Endothelial cell of umbilical vein (primary cell): ENCODE results near the gene AGMAT. TPM values are rescaled to one million over a fixed set of nuclear protein-coding genes. Genes with fewer than 3 reads are reported as not detected.

ENCODE experiments used
- BruUV-seq: library from RNA; stranded (reverse); fragments of 400-500 nt; replicated peaks from 2 replicates; lab custom pipeline; 2021; lab: Mats Ljungman, UMichigan
- CTCF ChIA-PET: fragments of 300-600, 350-600 bp; sonication (Branson Sonifier 250); formaldehyde crosslinking; loops from one replicate; lab custom pipeline; 2021; ENCODE audit warnings: antibody characterized with exemption, inconsistent platforms; lab: Charles Lee
- POLR2A ChIA-PET: fragments of 300-600, 350-600 bp; sonication (Branson Sonifier 250); formaldehyde crosslinking; loops from one replicate; lab custom pipeline; 2021; ENCODE audit warnings: antibody characterized with exemption, inconsistent platforms; lab: Charles Lee
- DNase-seq: peaks from one replicate; pipeline ENCODE4 v3.0.0-alpha.2; 2011; ENCODE audit warnings: low read depth, low spot score
- FAIRE-seq: peaks from 2 replicates; lab custom pipeline; 2011; peaks lifted over from hg19 to GRCh38; lab: Jason Lieb, UNC
- H2AFZ ChIP-seq: 2 replicates; pipeline ENCODE4 v1.6.0; 2012; ENCODE audit warnings: low read depth, low read length, control low read depth, inconsistent platforms
- H3K27ac ChIP-seq: 2 replicates; pipeline ENCODE4 v1.5.1; 2011; ENCODE audit warnings: low read depth, mild to moderate bottlenecking, control low read depth, low read length, moderate library complexity; ENCODE audit not compliant: insufficient read depth
- H3K27me3 ChIP-seq, 2 experiments: 2 replicates each; pipeline versions ENCODE4 v1.6.0 to v1.6.1; 2011; ENCODE audit warnings: low read length in 2 of 2, mixed read lengths in 1 of 2; ENCODE audit not compliant: control insufficient read depth in 2 of 2, insufficient read depth in 2 of 2
- H3K36me3 ChIP-seq, 2 experiments: 2 replicates in 1 of 2; 3 replicates in 1 of 2; pipeline ENCODE4 v1.5.1; 2011; ENCODE audit warnings: low read length in 2 of 2, mild to moderate bottlenecking in 1 of 2, moderate library complexity in 1 of 2; ENCODE audit not compliant: control insufficient read depth in 2 of 2, insufficient read depth in 2 of 2; ENCODE audit errors: extremely low read depth in 1 of 2
- H3K4me1 ChIP-seq: 3 replicates; pipeline ENCODE4 v1.5.1; 2011; ENCODE audit warnings: mild to moderate bottlenecking, low read length; ENCODE audit not compliant: control insufficient read depth, insufficient read depth; ENCODE audit errors: extremely low read depth
- H3K4me2 ChIP-seq: 2 replicates; pipeline ENCODE4 v1.6.1; 2011; ENCODE audit warnings: low read length, control low read depth, mixed read lengths; ENCODE audit not compliant: insufficient read depth
- H3K4me3 ChIP-seq, 3 experiments: fragments of 200-600 bp in 1 of 3; sonication (generic), shearing (Covaris generic) in 1 of 3; replicated peaks in 1 of 3; 2 replicates each; pipeline ENCODE4 v1.5.1; 2011 to 2016; ENCODE audit warnings: control low read depth in 3 of 3, low read length in 3 of 3, mild to moderate bottlenecking in 2 of 3, inconsistent platforms in 1 of 3, low read depth in 1 of 3, moderate library complexity in 1 of 3; ENCODE audit not compliant: insufficient read depth in 1 of 3
- H3K79me2 ChIP-seq: 2 replicates; pipeline ENCODE4 v1.6.0; 2012; ENCODE audit warnings: low read length, inconsistent platforms; ENCODE audit not compliant: control insufficient read depth, insufficient read depth
- H3K9ac ChIP-seq: replicated peaks from 2 replicates; pipeline ENCODE3; 2011; ENCODE audit warnings: low read length, control low read depth; ENCODE audit not compliant: insufficient read depth; ENCODE audit errors: extremely low read depth
- H3K9me1 ChIP-seq: replicated peaks from 3 replicates; pipeline ENCODE4 v1.6.0; 2011; ENCODE audit warnings: mild to moderate bottlenecking, low read length; ENCODE audit not compliant: control insufficient read depth, insufficient read depth; ENCODE audit errors: extremely low read depth
- H3K9me3 ChIP-seq: replicated peaks from 2 replicates; pipeline ENCODE4 v1.5.1; 2012; ENCODE audit warnings: low read length, inconsistent platforms; ENCODE audit not compliant: control insufficient read depth, insufficient read depth
- H4K20me1 ChIP-seq: replicated peaks from 2 replicates; pipeline ENCODE3; 2011; ENCODE audit warnings: mild to moderate bottlenecking, low read length; ENCODE audit not compliant: control insufficient read depth, insufficient read depth; ENCODE audit errors: extremely low read depth
- CTCF ChIP-seq, 2 donors: IDR thresholded peaks; 1 replicate in 1 of 2; 2 replicates in 1 of 2; pipeline ENCODE4 v1.5.1; 2011; ENCODE audit warnings: low read length in 2 of 2, mild to moderate bottlenecking in 2 of 2, moderate library complexity in 2 of 2, control low read depth in 1 of 2, inconsistent platforms in 1 of 2, low read depth in 1 of 2; ENCODE audit not compliant: insufficient read depth in 1 of 2; ENCODE audit errors: extremely low read depth in 1 of 2
- EZH2 ChIP-seq: IDR thresholded peaks from 2 replicates; pipeline ENCODE4 v1.6.1; 2012; ENCODE audit warnings: borderline replicate concordance, low read depth, mild to moderate bottlenecking, moderate library complexity, low read length, inconsistent platforms; ENCODE audit not compliant: severe bottlenecking
- FOS ChIP-seq: IDR thresholded peaks from 2 replicates; pipeline ENCODE4 v1.6.1; 2011; ENCODE audit warnings: mild to moderate bottlenecking, low read length, moderate library complexity, borderline replicate concordance; ENCODE audit not compliant: insufficient read depth
- GATA2 ChIP-seq: IDR thresholded peaks from 2 replicates; pipeline ENCODE4 v1.7.0; 2011; ENCODE audit warnings: low read depth, mild to moderate bottlenecking, moderate library complexity, mixed read lengths, low read length; ENCODE audit not compliant: insufficient read length, insufficient read depth
- JUN ChIP-seq: IDR thresholded peaks from 2 replicates; pipeline ENCODE4 v1.6.1; 2011; ENCODE audit warnings: borderline replicate concordance, low read depth; ENCODE audit not compliant: insufficient read length, insufficient read depth
- MAX ChIP-seq: IDR thresholded peaks from 2 replicates; pipeline ENCODE4 v1.6.1; 2011; ENCODE audit not compliant: insufficient read depth, insufficient read length
- MYC ChIP-seq: IDR thresholded peaks from one replicate; pipeline ENCODE4 v1.6.1; 2011; ENCODE audit warnings: mild to moderate bottlenecking, low read depth, low read length
- POLR2A ChIP-seq: IDR thresholded peaks from 2 replicates; pipeline ENCODE4 v1.6.1; 2012; ENCODE audit warnings: low read depth, mild to moderate bottlenecking, control low read depth, low read length
- POLR2AphosphoS5 ChIP-seq: IDR thresholded peaks from 2 replicates; pipeline ENCODE4 v1.6.1; 2012; ENCODE audit warnings: low read depth, mild to moderate bottlenecking, control low read depth, low read length, moderate library complexity; ENCODE audit not compliant: insufficient read depth
- dilution Hi-C: fragments of 300-500 bp; cut with MboI; formaldehyde crosslinking; loops from one replicate; pipeline ENCODE4 v1.15.0; 2019; ENCODE audit warnings: low sequenced_read_pairs; ENCODE audit not compliant: extremely low pct_ligation_motif_present
- intact Hi-C: fragments of 100-400 bp; cut with micrococcal nuclease; formaldehyde crosslinking; loops from one replicate; pipeline ENCODE4 v1.10.0; 2022
- polyA plus RNA-seq, 4 experiments: library from polyadenylated mRNA; depleted of rRNA in 3 of 4; stranded (reverse) in 3 of 4; unstranded in 1 of 4; fragments of >200 nt; gene quantifications; 2 replicates each; pipeline versions ENCODE4 v1.2.1 to v1.2.3, GENCODE V29; 2011 to 2012; ENCODE audit warnings: missing spikeins in 1 of 4
- total RNA-seq: library from RNA; stranded (reverse); gene quantifications from 2 replicates; pipeline ENCODE4 v1.2.3, GENCODE V29; 2021

Gene AGMAT
- total and polyA plus RNA-seq, 2 donors (not counting 3 experiments of a cell fraction or from before 2014, with no cell fraction given) = 0.39 to 1.9 TPM

- no peaks in the 10 kb centered on the region for H3K36me3 ChIP-seq
- intact Hi-C loops (no loop called here), dilution Hi-C loops (no loop called here)
- TF ChIP-seq FOS (peak; percentile 81), POLR2A (no peak), JUN (peak; percentile 75), GATA2 (no peak), MYC (no peak)
- no TSS peak for BruUV-seq
- no peak overlapping the region for H3K9ac ChIP-seq
- H3K79me2 ChIP-seq = peaks cover 75% of the 10 kb centered on the region
- H3K27me3 ChIP-seq = no peaks in the 10 kb centered on the region
- ChIA-PET CTCF (interaction anchor here (1.3 to 1.4 kb wide), 2 partner anchors 12 to 26 kb away, joined by 3 to 4 read pairs; no protein-coding TSS in a partner anchor), POLR2A (no interaction called here)
- peaks cover 27% of the 10 kb centered on the region for H3K4me1 ChIP-seq
- H3K4me2 ChIP-seq = peak overlapping the region; percentile 66
- H2AFZ ChIP-seq = no peak overlapping the region
- no peaks in the 10 kb centered on the region for H3K9me1 ChIP-seq
- H4K20me1 ChIP-seq = no peaks in the 10 kb centered on the region
- H3K27ac ChIP-seq = peak overlapping the region; percentile 68
- no peaks in the 10 kb centered on the region for H3K9me3 ChIP-seq
- DNase-seq (peak; percentile 76), FAIRE-seq (no peak)
- no peak overlapping the region for H3K4me3 ChIP-seq
Observed at GRCh38 chr1:15620155-15620545, 35.3 kb upstream of the AGMAT start.

GRCh38 chr1:15618655-15619525, 34.0 kb upstream of the AGMAT start:
- CTCF ChIA-PET = interaction anchor here (0.9 to 1.0 kb wide), 3 partner anchors 14 to 72 kb away, joined by 3 to 4 read pairs (median 3); no protein-coding TSS in a partner anchor
- H3K4me1 ChIP-seq = peaks cover 27% of the 10 kb centered on the region
- H3K9me1 ChIP-seq = no peaks in the 10 kb centered on the region
- peak overlapping the region; percentile 80 for H3K9ac ChIP-seq
- no peaks in the 10 kb centered on the region for H4K20me1 ChIP-seq
- no peaks in the 10 kb centered on the region for H3K27me3 ChIP-seq
- FAIRE-seq (peak; percentile 4), DNase-seq (peak; percentile 39)
- TSS peak; percentile 40 for BruUV-seq
- peaks cover 63% of the 10 kb centered on the region for H3K79me2 ChIP-seq
- H3K4me3 ChIP-seq = peak overlapping the region; percentile 44 to 87 (median 75)
- POLR2A ChIA-PET = interaction anchor here (1.2 to 1.3 kb wide), 2 partner anchors 46 to 130 kb away, joined by 6 to 8 read pairs; no protein-coding TSS in a partner anchor
- peak overlapping the region; percentile 45 for H3K27ac ChIP-seq
- intact Hi-C loops (loop anchor here (10.0 kb wide), 1 partner anchor 226 kb away; the partner anchor contains the start of gene SPEN), dilution Hi-C loops (no loop called here)
- H3K4me2 ChIP-seq = peak overlapping the region; percentile 95
- TF ChIP-seq MYC = no peak
- TF ChIP-seq EZH2 = no peak
- TF ChIP-seq MAX = no peak
- TF ChIP-seq POLR2AphosphoS5 = no peak
- TF ChIP-seq POLR2A = no peak
- no peak for TF ChIP-seq CTCF (IDR thresholded peaks at IDR 0.05; ENCODE audit: extremely low read depth in 1 of 2, insufficient read depth in 1 of 2, low read depth in 1 of 2, low read length in 2 of 2)
- TF ChIP-seq FOS = no peak
- TF ChIP-seq GATA2 = no peak
- no peak for TF ChIP-seq JUN
- H2AFZ ChIP-seq = no peak overlapping the region
- no peaks in the 10 kb centered on the region for H3K9me3 ChIP-seq
- no peaks in the 10 kb centered on the region for H3K36me3 ChIP-seq
